PC-9 (cell line): Measurements from ENCODE around the gene PCDHGA3.
"Not testable (repeated sequence)": the region's sequence is repeated elsewhere in the genome, so short reads cannot be mapped to it uniquely, and the experiment has no call there.

ENCODE experiments used
- EZH2 ChIP-seq: fragments of 200-600 bp; sonication (generic); IDR thresholded peaks from 2 replicates; pipeline ENCODE4 v1.8.0; 2017; ENCODE audit warnings: antibody characterized with exemption, low read depth
- TF ChIP-seq, protein P1 (sequence below): fragments of 200-600 bp; sonication (generic); conservative IDR thresholded peaks from 2 replicates; pipeline ENCODE4 v1.6.1; 2017; ENCODE audit warnings: mixed run types, antibody characterized with exemption, mild to moderate bottlenecking, moderate library complexity

- TF ChIP-seq, protein P1, sequence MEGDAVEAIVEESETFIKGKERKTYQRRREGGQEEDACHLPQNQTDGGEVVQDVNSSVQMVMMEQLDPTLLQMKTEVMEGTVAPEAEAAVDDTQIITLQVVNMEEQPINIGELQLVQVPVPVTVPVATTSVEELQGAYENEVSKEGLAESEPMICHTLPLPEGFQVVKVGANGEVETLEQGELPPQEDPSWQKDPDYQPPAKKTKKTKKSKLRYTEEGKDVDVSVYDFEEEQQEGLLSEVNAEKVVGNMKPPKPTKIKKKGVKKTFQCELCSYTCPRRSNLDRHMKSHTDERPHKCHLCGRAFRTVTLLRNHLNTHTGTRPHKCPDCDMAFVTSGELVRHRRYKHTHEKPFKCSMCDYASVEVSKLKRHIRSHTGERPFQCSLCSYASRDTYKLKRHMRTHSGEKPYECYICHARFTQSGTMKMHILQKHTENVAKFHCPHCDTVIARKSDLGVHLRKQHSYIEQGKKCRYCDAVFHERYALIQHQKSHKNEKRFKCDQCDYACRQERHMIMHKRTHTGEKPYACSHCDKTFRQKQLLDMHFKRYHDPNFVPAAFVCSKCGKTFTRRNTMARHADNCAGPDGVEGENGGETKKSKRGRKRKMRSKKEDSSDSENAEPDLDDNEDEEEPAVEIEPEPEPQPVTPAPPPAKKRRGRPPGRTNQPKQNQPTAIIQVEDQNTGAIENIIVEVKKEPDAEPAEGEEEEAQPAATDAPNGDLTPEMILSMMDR, result not testable (repeated sequence)
- TF ChIP-seq EZH2, result not testable (repeated sequence)
These were observed 26.7 kb upstream of the PCDHGA3 start for GRCh38 chr5:141316963-141317362.
